Activated naive CD8-positive, alpha-beta T cell treated with anti-CD3 and anti-CD28 coated beads for 36 hours (primary cell): ENCODE measurements around the gene COMMD10. TPM values are rescaled to one million over a fixed set of nuclear protein-coding genes. Genes with fewer than 3 reads are reported as not detected.
"Not testable (repeated sequence)": the region's sequence is repeated elsewhere in the genome, so short reads cannot be mapped to it uniquely, and the experiment has no call there.

Experiments used
- DNase-seq: peaks from one replicate; pipeline ENCODE4 v3.0.0; 2021
- H3K27ac Mint-ChIP-seq: one replicate; pipeline ENCODE4 v1.8.0; 2022; ENCODE audit warnings: mild to moderate bottlenecking, moderate library complexity, mixed read lengths
- H3K27me3 Mint-ChIP-seq: one replicate; pipeline ENCODE4 v1.8.0; 2022; ENCODE audit warnings: mild to moderate bottlenecking, mixed read lengths
- H3K36me3 Mint-ChIP-seq: one replicate; pipeline ENCODE4 v1.8.0; 2021; ENCODE audit warnings: mild to moderate bottlenecking, mixed read lengths
- H3K4me1 Mint-ChIP-seq: one replicate; pipeline ENCODE4 v1.8.0; 2021; ENCODE audit warnings: mixed read lengths
- H3K4me3 Mint-ChIP-seq: one replicate; pipeline ENCODE4 v1.8.0; 2022; ENCODE audit warnings: mild to moderate bottlenecking, moderate library complexity, mixed read lengths
- H3K9me3 Mint-ChIP-seq: one replicate; pipeline ENCODE4 v1.8.0; 2022; ENCODE audit warnings: mixed read lengths
- total RNA-seq, 2 experiments: library from RNA; stranded (reverse); gene quantifications; one replicate each; pipeline ENCODE4 v1.2.3, GENCODE V29; 2021

The COMMD10 gene
- total RNA-seq, 2 experiments from 2014 or later = 12.7 to 13.6 TPM

DNA sequence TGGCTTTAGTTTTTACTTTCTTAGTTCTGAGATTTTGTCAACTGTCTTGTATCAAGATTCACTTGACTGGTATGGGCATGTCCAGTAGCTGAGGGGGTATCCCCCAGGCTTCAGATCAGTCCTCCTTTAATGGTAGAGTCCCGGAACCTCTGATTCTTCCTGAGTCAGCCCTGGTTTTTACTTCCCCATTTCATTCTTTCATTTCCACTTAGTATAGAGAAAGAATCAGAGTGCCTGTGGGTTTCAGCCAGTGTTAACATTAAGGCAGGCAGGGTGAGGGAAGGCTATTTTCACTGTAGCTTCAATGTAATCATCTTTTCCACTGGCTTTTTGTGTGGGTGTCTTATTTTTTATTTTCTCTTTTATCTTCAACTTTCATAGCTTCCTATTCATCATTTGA is 8.3 kb upstream of the COMMD10 start:
- peak; percentile 23 for DNase-seq
- H3K27ac Mint-ChIP-seq = peak overlapping the region; percentile 55
- peaks cover 22% of the 10 kb centered on the region for H3K27me3 Mint-ChIP-seq
- peaks cover 17% of the 10 kb centered on the region for H3K36me3 Mint-ChIP-seq
- peaks cover 9% of the 10 kb centered on the region for H3K9me3 Mint-ChIP-seq
- H3K4me3 Mint-ChIP-seq = peak overlapping the region; percentile 44
- H3K4me1 Mint-ChIP-seq = peaks cover 28% of the 10 kb centered on the region

DNA sequence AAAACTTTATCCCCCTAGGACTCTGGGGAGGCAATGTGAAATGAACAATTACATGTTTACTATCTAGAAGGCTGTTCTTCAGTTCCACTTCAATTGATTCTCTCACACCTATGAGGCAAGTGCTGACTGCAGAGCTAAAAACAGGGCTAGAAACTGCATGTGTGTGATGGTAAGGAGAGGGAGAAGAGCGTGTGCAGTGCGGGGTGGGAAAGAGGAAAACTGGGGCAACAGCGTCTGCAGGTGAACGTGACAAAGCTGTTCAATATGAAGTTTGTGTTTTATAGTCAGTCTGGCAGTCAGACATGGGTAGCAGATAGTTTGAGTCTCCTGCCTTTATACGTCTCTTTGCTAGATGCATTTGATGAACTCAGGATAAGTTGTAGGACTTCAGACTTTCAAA is 6.6 kb upstream of the COMMD10 start:
- no peak for DNase-seq
- Mint-ChIP-seq H3K4me3 (no peak overlapping the region), H3K4me1 (peaks cover 40% of the 10 kb centered on the region), H3K36me3 (peaks cover 31% of the 10 kb centered on the region), H3K27ac (no peak overlapping the region), H3K27me3 (peaks cover 13% of the 10 kb centered on the region), H3K9me3 (peaks cover 9% of the 10 kb centered on the region)

DNA sequence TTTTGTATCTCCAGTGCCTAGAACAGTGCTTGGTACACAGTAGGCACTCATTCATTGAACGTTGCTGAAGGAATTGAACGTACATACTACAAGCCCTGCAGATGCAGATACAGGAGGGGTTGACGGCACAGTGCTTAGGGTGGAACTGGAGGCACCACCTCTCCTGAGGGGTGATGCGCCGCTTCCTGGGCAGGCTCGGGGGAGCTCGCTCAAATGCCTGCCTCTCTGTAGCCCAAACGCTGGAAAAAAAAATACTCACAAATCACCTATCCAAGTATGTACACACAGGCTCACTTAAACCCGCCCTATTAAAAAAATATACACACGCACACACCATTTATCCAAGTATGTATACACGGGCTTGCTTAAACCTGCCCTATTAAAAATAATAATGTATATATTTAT is 536 bp upstream of the COMMD10 start:
- no peaks in the 10 kb centered on the region for H3K27me3 Mint-ChIP-seq
- H3K4me3 Mint-ChIP-seq = peak overlapping the region; percentile 89
- H3K4me1 Mint-ChIP-seq = peaks cover 48% of the 10 kb centered on the region
- peaks cover 2% of the 10 kb centered on the region for H3K9me3 Mint-ChIP-seq
- H3K36me3 Mint-ChIP-seq = peaks cover 40% of the 10 kb centered on the region
- peak; percentile 17 for DNase-seq
- peak overlapping the region; percentile 93 for H3K27ac Mint-ChIP-seq

DNA sequence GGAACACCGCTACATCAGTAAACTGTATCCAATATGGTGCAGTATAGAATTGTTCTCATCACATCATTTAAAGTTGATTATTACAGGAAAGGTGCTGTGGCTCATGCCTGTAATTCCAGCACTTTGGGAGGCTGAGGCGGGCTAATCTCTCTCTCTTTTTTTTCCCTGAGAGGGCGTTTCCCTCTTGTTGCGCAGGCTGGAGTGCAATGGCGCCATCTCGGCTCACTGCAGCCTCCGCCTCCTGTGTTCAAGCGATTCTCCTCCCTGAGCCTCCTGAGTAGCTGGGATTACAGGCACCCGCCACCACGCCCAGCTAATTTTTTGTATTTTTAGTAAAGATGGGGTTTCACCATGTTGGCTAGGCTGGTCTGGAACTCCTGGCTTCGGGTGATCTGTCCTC is 1.5 kb downstream of the COMMD10 start:
- DNase-seq, H3K9me3 Mint-ChIP-seq, H3K27me3 Mint-ChIP-seq, H3K27ac Mint-ChIP-seq: not testable (repeated sequence)
- peak overlapping the region; percentile 85 for H3K4me3 Mint-ChIP-seq
- H3K36me3 Mint-ChIP-seq = peaks cover 44% of the 10 kb centered on the region
- H3K4me1 Mint-ChIP-seq = peaks cover 51% of the 10 kb centered on the region

DNA sequence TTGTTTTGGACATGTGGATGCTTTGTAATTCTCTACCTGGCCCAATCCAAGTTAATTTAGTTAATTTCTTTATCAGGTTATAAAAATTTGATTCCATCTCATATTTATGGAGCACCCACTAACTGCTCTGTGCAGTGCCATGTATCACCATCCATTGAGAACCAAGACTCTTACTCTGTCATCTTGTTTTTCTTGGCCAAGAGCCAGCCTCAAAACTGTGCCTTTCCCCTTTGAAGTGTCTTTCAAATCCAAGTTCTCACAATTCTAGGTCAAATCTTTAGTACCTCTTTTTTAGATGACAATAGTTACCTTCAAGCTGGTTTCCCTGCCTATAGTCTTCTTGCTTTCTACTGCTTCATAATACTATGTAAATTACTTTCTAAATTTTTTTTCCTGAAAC is 3.2 kb downstream of the COMMD10 start:
- DNase-seq = no peak
- peaks cover 34% of the 10 kb centered on the region for H3K36me3 Mint-ChIP-seq
- peaks cover 37% of the 10 kb centered on the region for H3K4me1 Mint-ChIP-seq
- H3K27me3 Mint-ChIP-seq = no peaks in the 10 kb centered on the region
- H3K27ac Mint-ChIP-seq = no peak overlapping the region
- no peak overlapping the region for H3K4me3 Mint-ChIP-seq
- H3K9me3 Mint-ChIP-seq = peaks cover 2% of the 10 kb centered on the region

DNA sequence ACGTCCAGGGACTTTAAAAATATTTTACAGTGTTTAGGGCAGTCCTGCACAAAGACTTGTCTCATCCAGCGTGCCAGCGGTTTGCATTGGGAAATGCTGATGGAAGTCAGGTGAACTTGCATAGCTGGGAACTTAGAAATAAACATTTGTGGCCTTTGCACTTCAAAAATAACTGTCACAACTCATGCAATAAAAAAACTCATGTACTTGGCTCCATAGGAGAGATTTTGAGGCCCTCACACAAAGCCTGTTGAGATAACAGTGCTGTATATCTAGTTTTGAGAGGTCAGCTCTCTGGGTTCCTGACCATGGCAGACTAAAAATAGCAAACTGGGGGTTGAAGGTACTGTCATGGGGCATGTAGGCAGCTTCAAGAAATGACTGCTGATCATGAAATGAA is 5.5 kb downstream of the COMMD10 start:
- no peak overlapping the region for H3K27ac Mint-ChIP-seq
- H3K4me1 Mint-ChIP-seq = peaks cover 28% of the 10 kb centered on the region
- H3K27me3 Mint-ChIP-seq = no peaks in the 10 kb centered on the region
- no peak for DNase-seq
- H3K9me3 Mint-ChIP-seq = no peaks in the 10 kb centered on the region
- H3K4me3 Mint-ChIP-seq = no peak overlapping the region
- peaks cover 31% of the 10 kb centered on the region for H3K36me3 Mint-ChIP-seq

DNA sequence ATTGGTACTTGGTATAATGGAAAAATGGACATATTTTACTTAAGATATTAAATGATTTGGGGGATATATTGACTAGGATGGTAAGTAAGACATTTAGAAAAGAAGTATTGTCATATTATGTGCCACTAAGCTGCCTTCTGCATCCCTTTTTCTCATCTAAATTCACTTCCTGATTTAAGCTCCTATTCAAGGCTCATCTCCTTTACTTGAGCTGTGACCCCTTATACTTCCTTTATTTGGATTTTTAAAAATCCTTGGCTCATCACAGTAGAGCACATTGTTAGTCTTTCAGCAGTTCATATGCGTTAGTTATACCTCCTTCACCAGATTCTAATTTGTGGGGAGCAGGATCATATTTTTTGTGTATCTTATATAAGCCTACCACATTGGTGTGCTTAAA is 6.6 kb downstream of the COMMD10 start:
- Mint-ChIP-seq H3K27ac (no peak overlapping the region), H3K9me3 (no peaks in the 10 kb centered on the region), H3K4me3 (no peak overlapping the region), H3K27me3 (no peaks in the 10 kb centered on the region), H3K4me1 (peaks cover 21% of the 10 kb centered on the region), H3K36me3 (peaks cover 28% of the 10 kb centered on the region)
- no peak for DNase-seq

DNA sequence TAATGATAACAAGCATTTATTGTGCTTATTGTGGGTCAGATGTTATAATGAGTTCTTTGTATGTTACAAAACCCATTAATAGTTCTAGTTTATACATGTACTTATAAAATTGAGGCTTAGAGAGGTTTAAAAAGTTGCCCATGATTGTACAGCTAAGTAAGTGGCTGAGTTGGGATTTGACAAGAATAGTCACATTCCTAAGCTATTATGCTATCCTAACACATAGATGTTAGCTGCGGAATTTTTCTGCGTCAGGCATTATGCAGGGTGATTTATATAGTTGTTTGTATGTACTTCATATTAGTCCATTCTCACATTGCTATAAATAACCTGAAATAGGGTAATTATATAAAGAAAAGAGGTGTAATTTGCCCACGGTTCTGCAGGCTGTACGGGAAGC is 12.5 kb downstream of the COMMD10 start:
- H3K36me3 Mint-ChIP-seq = peaks cover 46% of the 10 kb centered on the region
- peaks cover 6% of the 10 kb centered on the region for H3K4me1 Mint-ChIP-seq
- no peak overlapping the region for H3K4me3 Mint-ChIP-seq
- no peaks in the 10 kb centered on the region for H3K9me3 Mint-ChIP-seq
- H3K27ac Mint-ChIP-seq = no peak overlapping the region
- DNase-seq = no peak
- no peaks in the 10 kb centered on the region for H3K27me3 Mint-ChIP-seq

DNA sequence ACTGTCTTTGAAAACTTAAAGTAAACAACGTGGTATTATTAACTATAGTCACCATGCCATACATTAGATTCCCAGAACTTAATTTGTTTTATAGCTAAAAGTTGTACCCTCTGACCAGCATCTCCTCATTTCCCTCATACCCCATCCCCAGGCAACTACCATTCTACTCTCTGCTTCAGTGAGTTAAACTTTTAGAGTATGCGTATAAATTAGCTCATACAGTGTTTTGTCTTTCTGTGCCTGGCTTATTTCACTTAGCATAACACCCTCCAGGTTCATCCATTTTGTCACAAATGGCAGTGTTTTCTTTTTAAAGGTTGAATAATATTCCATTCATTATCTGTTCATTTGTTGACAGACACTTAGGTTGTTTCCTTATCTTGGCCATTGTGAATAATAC is 14.2 kb downstream of the COMMD10 start:
- Mint-ChIP-seq H3K27ac (no peak overlapping the region), H3K4me1 (peaks cover 7% of the 10 kb centered on the region), H3K36me3 (peaks cover 51% of the 10 kb centered on the region), H3K27me3 (no peaks in the 10 kb centered on the region), H3K9me3 (peaks cover 2% of the 10 kb centered on the region), H3K4me3 (no peak overlapping the region)
- no peak for DNase-seq

DNA sequence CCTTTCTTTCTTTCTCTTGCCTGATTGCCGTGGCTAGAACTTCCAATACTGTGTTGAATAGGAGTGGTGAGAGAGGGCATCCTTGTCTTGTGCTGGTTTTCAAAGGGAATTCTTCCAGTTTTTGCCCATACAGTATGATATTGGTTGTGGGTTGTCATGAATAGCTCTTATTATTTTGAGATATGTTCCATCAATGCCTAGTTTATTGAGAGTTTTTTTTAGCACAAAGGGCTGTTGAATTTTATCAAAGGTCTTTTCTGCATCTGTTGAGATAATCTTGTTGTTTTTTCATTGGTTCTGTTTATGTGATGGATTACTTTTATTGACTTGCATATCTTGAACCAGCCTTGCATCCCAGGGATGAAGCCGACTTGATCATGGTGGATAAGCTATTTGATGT is 20.1 kb downstream of the COMMD10 start:
- Mint-ChIP-seq H3K9me3 (peaks cover 22% of the 10 kb centered on the region), H3K4me1 (peaks cover 12% of the 10 kb centered on the region), H3K36me3 (peaks cover 85% of the 10 kb centered on the region)
- not testable (repeated sequence) for H3K27me3 Mint-ChIP-seq, H3K4me3 Mint-ChIP-seq, DNase-seq, H3K27ac Mint-ChIP-seq

DNA sequence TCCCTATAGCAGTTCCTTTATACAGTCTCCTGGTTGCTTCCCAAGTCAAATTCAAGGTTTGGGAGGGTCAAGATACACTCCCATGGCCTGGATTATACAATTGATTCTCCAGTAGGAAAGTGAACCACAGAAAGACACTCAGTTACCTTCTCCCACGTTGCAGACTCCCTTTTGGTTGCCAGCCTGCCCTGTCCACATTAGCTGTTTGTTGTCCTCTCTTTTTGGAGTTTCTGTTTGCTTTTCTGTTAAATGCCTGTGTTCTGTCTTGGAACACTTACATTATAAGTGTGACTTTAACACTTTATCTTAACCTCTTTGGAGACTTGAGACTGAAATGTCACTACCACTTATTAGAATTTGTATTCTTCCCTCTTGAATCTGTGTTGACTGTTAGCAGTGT is 30.3 kb downstream of the COMMD10 start:
- Mint-ChIP-seq H3K4me1 (peaks cover 3% of the 10 kb centered on the region), H3K4me3 (no peak overlapping the region), H3K36me3 (peaks cover 59% of the 10 kb centered on the region), H3K27ac (no peak overlapping the region), H3K9me3 (peaks cover 29% of the 10 kb centered on the region), H3K27me3 (no peaks in the 10 kb centered on the region)
- DNase-seq = no peak

DNA sequence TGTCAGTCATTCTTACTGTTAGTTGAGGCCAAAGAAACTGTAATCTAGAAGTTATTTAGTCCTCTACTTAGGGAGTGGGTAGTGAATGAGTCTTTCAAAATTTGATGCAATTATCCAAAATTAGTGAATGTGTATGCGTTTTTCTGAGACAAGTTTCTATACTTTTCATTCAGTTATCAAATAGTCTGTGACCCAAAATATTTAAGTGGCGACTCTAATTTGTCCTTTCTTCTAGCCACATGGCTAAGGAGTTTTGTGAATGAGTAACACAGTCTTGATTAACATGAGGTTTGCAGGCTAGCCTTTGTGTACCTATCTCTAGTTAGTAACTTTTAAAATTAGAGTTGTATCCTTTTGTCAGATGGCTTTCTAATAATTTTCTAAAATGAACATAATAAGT is 45.6 kb downstream of the COMMD10 start:
- peaks cover 10% of the 10 kb centered on the region for H3K4me1 Mint-ChIP-seq
- H3K4me3 Mint-ChIP-seq = no peak overlapping the region
- peaks cover 16% of the 10 kb centered on the region for H3K36me3 Mint-ChIP-seq
- no peak for DNase-seq
- no peak overlapping the region for H3K27ac Mint-ChIP-seq
- H3K9me3 Mint-ChIP-seq = no peaks in the 10 kb centered on the region
- H3K27me3 Mint-ChIP-seq = no peaks in the 10 kb centered on the region

DNA sequence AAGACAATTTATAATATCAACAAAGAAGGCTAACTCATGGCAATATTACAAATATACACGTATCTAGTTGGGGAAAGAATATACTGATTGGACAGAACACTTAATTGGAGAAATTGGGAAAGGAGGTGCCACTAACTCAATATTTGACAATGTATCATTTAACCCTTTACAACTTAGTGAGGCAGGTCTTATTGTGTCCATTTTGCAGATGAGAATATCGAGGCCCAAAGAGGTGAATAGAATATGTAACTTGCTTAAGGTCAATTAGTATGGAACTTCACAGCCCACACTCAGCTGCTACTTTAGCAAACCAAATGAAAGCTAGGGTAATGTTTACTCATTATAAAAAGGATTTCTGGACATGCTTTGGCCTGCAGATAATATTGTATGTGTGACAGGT is 46.2 kb downstream of the COMMD10 start:
- DNase-seq = no peak
- no peak overlapping the region for H3K27ac Mint-ChIP-seq
- no peaks in the 10 kb centered on the region for H3K27me3 Mint-ChIP-seq
- H3K4me1 Mint-ChIP-seq = peaks cover 13% of the 10 kb centered on the region
- H3K36me3 Mint-ChIP-seq = peaks cover 11% of the 10 kb centered on the region
- H3K9me3 Mint-ChIP-seq = no peaks in the 10 kb centered on the region
- no peak overlapping the region for H3K4me3 Mint-ChIP-seq

DNA sequence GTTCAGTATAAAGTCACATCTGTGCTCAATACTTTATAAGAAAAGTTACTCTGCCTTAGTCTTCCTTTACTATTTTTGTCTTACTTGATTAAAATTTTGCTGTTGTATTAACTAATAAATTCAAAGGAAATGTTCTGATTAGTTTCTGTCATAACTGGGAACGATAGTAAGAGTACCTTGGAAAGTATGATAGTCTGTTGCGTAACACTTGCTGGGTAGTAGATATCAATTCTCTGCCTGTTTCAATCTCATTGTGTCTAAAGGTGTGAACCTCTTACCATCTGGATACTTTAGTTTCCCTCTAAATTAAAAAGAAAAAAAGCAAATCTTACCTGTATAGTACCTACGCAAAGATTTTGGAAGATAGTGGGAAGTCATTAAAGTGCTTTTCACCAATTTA is 48.5 kb downstream of the COMMD10 start:
- DNase-seq = no peak
- no peak overlapping the region for H3K27ac Mint-ChIP-seq
- no peaks in the 10 kb centered on the region for H3K9me3 Mint-ChIP-seq
- H3K4me3 Mint-ChIP-seq = no peak overlapping the region
- peaks cover 5% of the 10 kb centered on the region for H3K36me3 Mint-ChIP-seq
- H3K4me1 Mint-ChIP-seq = peaks cover 21% of the 10 kb centered on the region
- no peaks in the 10 kb centered on the region for H3K27me3 Mint-ChIP-seq

DNA sequence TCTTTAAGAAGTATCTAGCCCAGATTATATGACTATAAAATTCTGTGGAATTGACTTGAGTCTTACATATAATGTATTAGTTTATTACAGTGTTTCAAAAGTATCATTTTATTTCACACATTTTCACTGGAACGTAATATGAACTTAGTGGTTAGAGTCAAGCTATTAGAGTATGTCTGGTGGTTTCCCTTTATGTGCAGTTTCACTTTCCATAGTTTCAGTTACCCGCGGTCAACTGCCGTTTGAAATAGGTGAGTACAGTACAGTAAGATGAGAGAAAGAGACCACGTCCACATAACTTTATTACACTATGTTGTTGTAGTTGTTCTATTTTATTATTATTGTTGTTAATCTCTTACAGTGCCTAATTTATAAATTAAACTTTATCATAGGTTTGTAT is 50.5 kb downstream of the COMMD10 start:
- Mint-ChIP-seq H3K27ac (no peak overlapping the region), H3K27me3 (no peaks in the 10 kb centered on the region), H3K9me3 (no peaks in the 10 kb centered on the region), H3K4me3 (no peak overlapping the region), H3K4me1 (peaks cover 21% of the 10 kb centered on the region), H3K36me3 (peaks cover 5% of the 10 kb centered on the region)
- DNase-seq = peak; percentile 30

DNA sequence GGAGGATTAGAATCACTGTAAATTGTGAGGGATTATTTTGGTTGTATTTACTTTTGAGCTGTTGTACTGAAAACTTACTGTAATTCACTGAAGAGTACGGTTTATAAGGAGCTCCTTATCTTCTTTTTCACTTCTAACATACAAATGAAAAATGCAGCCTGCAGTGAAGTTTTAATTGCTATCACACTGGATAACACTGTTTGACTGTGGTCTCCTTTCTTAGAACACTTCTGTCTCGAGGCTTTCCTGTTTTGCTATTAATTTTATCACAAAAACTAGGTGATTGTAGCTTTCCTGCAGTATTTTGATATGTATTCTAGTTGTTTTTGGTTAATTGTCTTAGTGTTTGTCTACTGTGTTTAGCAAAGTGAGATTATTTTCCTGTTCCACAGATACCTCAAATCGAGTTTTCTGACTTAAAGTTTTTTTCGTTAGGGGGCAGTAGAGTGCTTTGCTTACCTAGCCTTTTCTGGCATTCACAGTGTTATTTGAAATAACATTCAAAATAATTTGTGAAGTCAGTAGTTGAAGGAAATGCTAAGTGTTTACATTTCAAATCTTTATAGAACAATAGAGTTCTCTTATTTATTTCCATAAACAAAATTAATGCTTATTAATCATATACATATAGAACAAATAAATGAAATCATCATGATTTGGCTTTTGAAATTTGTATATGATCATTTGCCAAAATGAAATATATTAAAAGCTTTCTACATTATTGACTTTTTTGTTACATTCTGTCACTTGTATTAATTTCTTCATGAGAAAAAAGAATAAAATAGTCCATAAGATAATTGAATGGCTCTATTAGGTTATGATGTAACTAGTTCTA is 52.9 kb downstream of the COMMD10 start:
- no peak for DNase-seq
- Mint-ChIP-seq H3K36me3 (peaks cover 5% of the 10 kb centered on the region), H3K27ac (no peak overlapping the region), H3K4me3 (no peak overlapping the region), H3K9me3 (no peaks in the 10 kb centered on the region), H3K4me1 (peaks cover 19% of the 10 kb centered on the region), H3K27me3 (no peaks in the 10 kb centered on the region)
